Calu3 (cell line): Measurements from ENCODE around the gene CHID1. TPM values are rescaled to one million over a fixed set of nuclear protein-coding genes. Genes with fewer than 3 reads are reported as not detected.

Experiments
- BruUV-seq: library from RNA; stranded (reverse); fragments of 400-500 nt; replicated peaks from 2 replicates; lab custom pipeline; 2021; lab: Mats Ljungman, UMichigan
- CTCF ChIA-PET: fragments of 300-600 bp; sonication (Branson Sonifier 250); formaldehyde crosslinking; loops from one replicate; lab custom pipeline; 2022; ENCODE audit warnings: antibody characterized with exemption; lab: Charles Lee
- DNase-seq: peaks from one replicate; pipeline ENCODE4 v3.0.0; 2022
- H3K27ac Mint-ChIP-seq: one replicate; pipeline ENCODE4 v1.8.0; 2022; ENCODE audit warnings: mixed read lengths; ENCODE audit not compliant: unreplicated experiment
- H3K27me3 Mint-ChIP-seq: one replicate; pipeline ENCODE4 v1.8.0; 2022; ENCODE audit warnings: mixed read lengths; ENCODE audit not compliant: unreplicated experiment
- H3K36me3 Mint-ChIP-seq: one replicate; pipeline ENCODE4 v1.8.0; 2022; ENCODE audit warnings: mild to moderate bottlenecking, moderate library complexity, mixed read lengths; ENCODE audit not compliant: insufficient read depth, unreplicated experiment
- H3K4me1 Mint-ChIP-seq: one replicate; pipeline ENCODE4 v1.8.0; 2022; ENCODE audit warnings: mild to moderate bottlenecking, low read depth, mixed read lengths; ENCODE audit not compliant: unreplicated experiment
- H3K4me3 Mint-ChIP-seq: one replicate; pipeline ENCODE4 v1.8.0; 2022; ENCODE audit warnings: mild to moderate bottlenecking, low read depth, moderate library complexity, mixed read lengths; ENCODE audit not compliant: unreplicated experiment
- H3K9me3 Mint-ChIP-seq: one replicate; pipeline ENCODE4 v1.8.0; 2022; ENCODE audit warnings: low read depth, mixed read lengths; ENCODE audit not compliant: unreplicated experiment
- intact Hi-C: fragments of 100-400 bp; cut with micrococcal nuclease; formaldehyde crosslinking; loops from one replicate; pipeline ENCODE4 v1.10.0; 2022; ENCODE audit not compliant: unreplicated experiment
- total RNA-seq: library from RNA; stranded (reverse); gene quantifications from 2 replicates; pipeline ENCODE4 v1.2.3, GENCODE V29; 2022
- TF ChIP-seq, protein P1 (sequence below): fragments of 200-600 bp; IDR thresholded peaks from one replicate; pipeline ENCODE4 v1.8.0; 2022; ENCODE audit warnings: antibody characterized with exemption; ENCODE audit not compliant: unreplicated experiment

Gene CHID1
- total RNA-seq, 1 experiment from 2014 or later, result 134 TPM

DNA sequence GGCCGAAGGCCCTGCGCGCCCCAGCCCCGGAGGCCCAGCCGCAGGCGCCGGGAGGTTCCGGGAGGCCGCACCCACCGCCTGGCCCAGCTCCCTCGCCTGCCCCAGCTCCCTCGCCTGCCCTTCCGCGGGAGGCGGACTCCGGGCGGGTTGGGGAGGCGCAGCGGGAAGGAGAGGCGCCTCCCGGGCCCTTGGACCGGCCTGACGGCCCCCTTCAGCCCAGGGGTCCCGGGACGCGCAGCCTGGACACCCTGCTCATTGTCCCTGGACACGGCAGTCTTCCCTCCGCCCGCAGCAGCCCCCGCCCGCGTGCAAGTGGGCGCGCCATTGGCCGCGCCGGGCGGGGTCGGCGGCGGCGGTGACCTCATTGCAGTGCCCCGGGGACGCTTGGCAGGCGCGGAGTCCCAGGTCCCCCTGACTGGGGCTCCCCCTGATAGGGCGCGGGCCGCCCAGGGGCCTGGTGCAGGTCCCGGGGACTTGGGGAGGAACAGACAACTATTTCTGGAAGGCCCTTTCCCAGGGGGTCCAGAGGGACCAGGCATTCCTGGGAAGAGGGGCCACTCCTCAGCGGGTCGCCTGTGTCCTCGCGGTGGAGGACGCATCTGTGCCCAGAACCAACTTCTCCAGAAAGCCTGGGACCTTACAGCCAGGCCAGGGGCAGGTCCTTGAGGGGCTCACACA is 77.4 kb downstream of the CHID1 start:
- no TSS peak for BruUV-seq
- Mint-ChIP-seq H3K27ac (peak overlapping the region; percentile 71), H3K27me3 (no peaks in the 10 kb centered on the region), H3K4me1 (peaks cover 26% of the 10 kb centered on the region), H3K36me3 (peaks cover 95% of the 10 kb centered on the region), H3K9me3 (no peaks in the 10 kb centered on the region), H3K4me3 (peak overlapping the region; percentile 78)
- intact Hi-C loops, result no loop called here
- peak; percentile 55 for DNase-seq
- CTCF ChIA-PET, result interaction anchor here (2.0 kb wide), 1 partner anchor 10 kb away, joined by 8 read pairs; the partner anchor contains the start of genes POLR2L and TSPAN4
- TF ChIP-seq, protein P1, sequence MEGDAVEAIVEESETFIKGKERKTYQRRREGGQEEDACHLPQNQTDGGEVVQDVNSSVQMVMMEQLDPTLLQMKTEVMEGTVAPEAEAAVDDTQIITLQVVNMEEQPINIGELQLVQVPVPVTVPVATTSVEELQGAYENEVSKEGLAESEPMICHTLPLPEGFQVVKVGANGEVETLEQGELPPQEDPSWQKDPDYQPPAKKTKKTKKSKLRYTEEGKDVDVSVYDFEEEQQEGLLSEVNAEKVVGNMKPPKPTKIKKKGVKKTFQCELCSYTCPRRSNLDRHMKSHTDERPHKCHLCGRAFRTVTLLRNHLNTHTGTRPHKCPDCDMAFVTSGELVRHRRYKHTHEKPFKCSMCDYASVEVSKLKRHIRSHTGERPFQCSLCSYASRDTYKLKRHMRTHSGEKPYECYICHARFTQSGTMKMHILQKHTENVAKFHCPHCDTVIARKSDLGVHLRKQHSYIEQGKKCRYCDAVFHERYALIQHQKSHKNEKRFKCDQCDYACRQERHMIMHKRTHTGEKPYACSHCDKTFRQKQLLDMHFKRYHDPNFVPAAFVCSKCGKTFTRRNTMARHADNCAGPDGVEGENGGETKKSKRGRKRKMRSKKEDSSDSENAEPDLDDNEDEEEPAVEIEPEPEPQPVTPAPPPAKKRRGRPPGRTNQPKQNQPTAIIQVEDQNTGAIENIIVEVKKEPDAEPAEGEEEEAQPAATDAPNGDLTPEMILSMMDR, result no peak

DNA sequence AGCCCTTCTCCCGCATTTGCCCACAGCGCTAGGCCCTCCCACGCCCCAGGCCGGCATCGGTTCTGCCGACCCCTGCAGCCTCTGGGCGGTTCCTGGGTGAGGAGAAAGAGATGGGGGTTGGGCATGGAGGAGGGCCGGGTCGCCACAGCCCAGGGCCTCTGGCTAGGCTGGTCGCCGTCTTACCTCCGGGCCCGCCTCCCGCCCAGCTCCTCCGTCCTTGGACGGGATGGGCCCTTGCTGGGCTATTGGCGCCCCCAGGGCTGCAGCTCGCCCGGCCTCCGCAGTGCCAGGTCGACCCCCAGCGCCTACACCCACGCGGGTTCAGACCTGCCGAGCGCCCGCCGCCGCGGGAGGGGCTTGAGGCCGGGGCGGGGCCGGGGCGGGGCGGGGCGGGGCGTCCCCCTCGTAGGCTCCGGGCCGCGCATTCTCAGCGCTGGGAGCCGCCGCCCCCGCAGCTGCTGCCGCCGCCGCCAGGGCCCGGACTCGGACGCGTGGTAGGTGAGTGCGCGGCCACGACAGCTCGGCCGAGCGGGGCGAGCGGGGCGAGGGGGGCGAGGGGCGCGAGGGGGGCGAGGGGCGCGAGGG is 78.0 kb downstream of the CHID1 start, which contains the start of gene CD151:
TSS of gene CD151 (plus strand) at position 424 of the 585 bp plus-strand sequence. CDS start 3,118 bp downstream, outside the sequence.
- intact Hi-C loops, result no loop called here
- H3K4me1 Mint-ChIP-seq, result peaks cover 32% of the 10 kb centered on the region
- no TSS peak for BruUV-seq
- H3K9me3 Mint-ChIP-seq, result no peaks in the 10 kb centered on the region
- CTCF ChIA-PET, result interaction anchor here (0.5 kb wide), 1 partner anchor 278 kb away, joined by 4 read pairs; no protein-coding TSS in a partner anchor
- peak within 1 kb of the TSS; percentile 78 for H3K4me3 Mint-ChIP-seq
- DNase-seq, result peak; percentile 59
- TF ChIP-seq, protein P1, result no peak
- peaks cover 95% of the 10 kb centered on the region for H3K36me3 Mint-ChIP-seq
- H3K27me3 Mint-ChIP-seq, result no peaks in the 10 kb centered on the region
- peak within 1 kb of the TSS; percentile 71 for H3K27ac Mint-ChIP-seq

DNA sequence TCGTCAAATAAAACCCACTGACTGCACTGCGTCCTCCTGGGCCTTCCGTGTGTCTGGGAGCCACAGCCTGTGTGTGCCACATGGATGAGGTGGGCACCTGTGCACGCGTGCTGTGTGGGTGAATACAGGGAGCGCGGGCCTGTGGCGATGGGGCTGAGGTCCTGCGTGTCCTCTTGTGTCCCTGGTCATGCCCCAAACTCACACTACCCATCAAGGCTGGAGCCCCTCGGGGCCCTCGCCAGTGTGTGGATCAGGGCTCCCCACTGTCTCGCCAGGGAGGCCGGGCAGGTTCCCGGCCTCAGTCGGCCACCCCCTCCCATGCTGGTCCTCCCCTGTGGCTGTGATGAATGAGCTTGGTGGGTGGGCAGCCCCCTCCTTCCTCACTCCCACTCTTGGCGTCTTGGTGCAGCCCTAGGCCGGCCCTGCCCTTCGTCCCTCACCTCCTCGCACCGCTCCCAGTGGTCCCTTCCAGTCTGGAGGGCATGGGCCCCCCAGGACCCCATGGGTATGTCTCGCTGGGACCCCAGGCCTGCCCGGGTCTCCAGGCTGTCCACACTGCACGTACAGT is 78.6 kb downstream of the CHID1 start:
- Mint-ChIP-seq H3K27me3 (no peaks in the 10 kb centered on the region), H3K4me1 (peaks cover 34% of the 10 kb centered on the region), H3K9me3 (no peaks in the 10 kb centered on the region), H3K4me3 (peak overlapping the region; percentile 78), H3K27ac (peak overlapping the region; percentile 1), H3K36me3 (peaks cover 93% of the 10 kb centered on the region)
- intact Hi-C loops, result no loop called here
- no TSS peak for BruUV-seq
- CTCF ChIA-PET, result interaction anchor here (0.5 to 1.1 kb wide), 2 partner anchors 13 to 277 kb away, joined by 4 to 5 read pairs; partner anchors contain the start of gene PNPLA2
- TF ChIP-seq, protein P1, result no peak
- no peak for DNase-seq

DNA sequence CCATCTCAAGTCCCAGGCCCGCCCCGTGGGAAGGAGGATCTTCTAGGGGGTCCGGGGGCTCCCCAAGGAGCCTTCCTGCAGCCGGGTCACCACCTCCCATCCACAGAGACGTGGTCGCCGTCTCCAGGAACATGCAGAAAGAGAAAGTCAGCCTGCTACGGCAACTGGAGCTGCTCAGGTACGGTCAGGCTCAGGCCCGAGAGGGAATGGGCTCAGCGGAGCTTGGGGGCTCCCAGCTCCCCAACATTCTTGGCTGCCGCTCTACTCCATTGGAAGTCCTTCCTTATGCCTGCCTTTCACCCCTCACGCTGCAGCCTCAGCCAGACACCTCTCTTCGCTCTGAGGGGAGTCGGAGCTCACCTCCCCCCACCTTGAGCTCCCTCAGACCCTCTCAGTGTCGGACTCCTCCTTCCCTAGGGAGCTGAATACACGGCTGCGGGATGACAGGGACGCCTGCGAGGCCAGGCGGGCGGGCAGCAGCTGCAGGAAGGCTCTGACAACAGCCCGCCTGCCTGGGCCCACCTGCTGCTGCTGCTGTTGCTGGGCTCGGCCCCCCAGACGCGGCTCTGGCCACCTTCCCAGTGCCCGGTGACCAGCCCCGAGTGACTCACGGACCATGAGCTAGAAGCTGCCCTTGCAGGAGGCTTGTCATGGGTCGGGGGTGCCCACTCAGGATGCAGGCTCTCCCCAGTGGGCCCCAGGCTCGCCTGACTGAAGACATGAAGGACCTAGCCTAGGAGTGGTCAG is 79.3 kb downstream of the CHID1 start:
- no TSS peak for BruUV-seq
- CTCF ChIA-PET, result interaction anchor here (1.1 kb wide), 1 partner anchor 12 kb away, joined by 5 read pairs; the partner anchor contains the start of gene PNPLA2
- TF ChIP-seq, protein P1, result no peak
- intact Hi-C loops, result no loop called here
- Mint-ChIP-seq H3K4me3 (peak overlapping the region; percentile 78), H3K9me3 (no peaks in the 10 kb centered on the region), H3K4me1 (peaks cover 34% of the 10 kb centered on the region), H3K36me3 (peaks cover 91% of the 10 kb centered on the region), H3K27me3 (no peaks in the 10 kb centered on the region), H3K27ac (peak overlapping the region; percentile 1)
- DNase-seq, result no peak
